HG03469 (cell line): Measurements from ENCODE around the gene JAK1.
"Not testable (repeated sequence)": the region's sequence is repeated elsewhere in the genome, so short reads cannot be mapped to it uniquely, and the experiment has no call there.

Experiments used
- ATAC-seq: cut with Tn5 transposase; IDR thresholded peaks from one replicate; pipeline ENCODE4 v1.9.1; 2021; ENCODE audit warnings: mild to moderate bottlenecking, moderate library complexity, moderate number of reproducible peaks; ENCODE audit not compliant: unreplicated experiment

The JAK1 gene

GRCh38 chr1:64923294-64923718 is 43.0 kb downstream of the JAK1 start:
- peak; percentile 58 for ATAC-seq

- no peak for ATAC-seq
These were observed 44.0 kb downstream of the JAK1 start for GRCh38 chr1:64922336-64922735.

GRCh38 chr1:64921771-64922170 is 44.6 kb downstream of the JAK1 start:
- ATAC-seq: no peak

GRCh38 chr1:64920941-64921589 is 45.3 kb downstream of the JAK1 start:
- no peak for ATAC-seq

- not testable (repeated sequence) for ATAC-seq
These were observed 47.2 kb downstream of the JAK1 start for GRCh38 chr1:64919120-64919519.

GRCh38 chr1:64917907-64918306 is 48.4 kb downstream of the JAK1 start:
- no peak for ATAC-seq

- ATAC-seq: no peak
These were observed 49.0 kb downstream of the JAK1 start for GRCh38 chr1:64917328-64917861.

- no peak for ATAC-seq
These were observed 50.7 kb downstream of the JAK1 start for GRCh38 chr1:64915381-64916274.

- no peak for ATAC-seq
These were observed 52.9 kb downstream of the JAK1 start for GRCh38 chr1:64913361-64914015.

GRCh38 chr1:64912191-64912590 is 54.2 kb downstream of the JAK1 start:
- no peak for ATAC-seq

- ATAC-seq: no peak
These were observed 55.0 kb downstream of the JAK1 start for GRCh38 chr1:64911326-64911725.

- ATAC-seq: no peak
These were observed 57.3 kb downstream of the JAK1 start for GRCh38 chr1:64909031-64909430.

GRCh38 chr1:64908575-64908974 is 57.8 kb downstream of the JAK1 start:
- ATAC-seq: no peak

- no peak for ATAC-seq
These were observed 59.9 kb downstream of the JAK1 start for GRCh38 chr1:64906447-64906846.

GRCh38 chr1:64903593-64903992 is 62.8 kb downstream of the JAK1 start:
- ATAC-seq: no peak

GRCh38 chr1:64901663-64902062 is 64.7 kb downstream of the JAK1 start:
- no peak for ATAC-seq

GRCh38 chr1:64900916-64901315 is 65.4 kb downstream of the JAK1 start:
- ATAC-seq: no peak

- ATAC-seq: peak; percentile 57
These were observed 68.1 kb downstream of the JAK1 start for GRCh38 chr1:64898107-64898861.

- ATAC-seq: no peak
These were observed 69.8 kb downstream of the JAK1 start for GRCh38 chr1:64896551-64896950.

- ATAC-seq: peak; percentile 67
These were observed 70.8 kb downstream of the JAK1 start for GRCh38 chr1:64895500-64895899.
